Right lung (tissue), 5 donors: ENCODE measurements around the gene ADRB2. TPM values are rescaled to one million over a fixed set of nuclear protein-coding genes. Genes with fewer than 3 reads are reported as not detected.

Source experiments
- DNase-seq, 2 donors: peaks; one replicate each; pipeline ENCODE4 v3.0.0-alpha.2; 2013
- polyA plus RNA-seq, 5 donors: library from polyadenylated mRNA; unstranded; fragments of 120-200 nt; gene quantifications; one replicate each; pipeline versions ENCODE4 v1.2.1 to v1.2.3, GENCODE V29; 2013; ENCODE audit warnings: inconsistent platforms in 1 of 5, low replicate concordance in 1 of 5; ENCODE audit not compliant: insufficient read length in 5 of 5, insufficient read depth in 1 of 5

ADRB2 gene
- polyA plus RNA-seq, 5 donors = 0.94 to 1.7 (median 1.6) TPM

- no peak for DNase-seq
Observed at GRCh38 chr5:148804393-148804792, 22.0 kb upstream of the ADRB2 start.

- no peak for DNase-seq
Observed at GRCh38 chr5:148805326-148806290, 20.8 kb upstream of the ADRB2 start.

- DNase-seq = no peak
Observed at GRCh38 chr5:148806520-148806931, 19.9 kb upstream of the ADRB2 start.

- peak in 1 of 2 donors; percentile 37 for DNase-seq
Observed at GRCh38 chr5:148807851-148808250, 18.6 kb upstream of the ADRB2 start.

- DNase-seq = no peak
Observed at GRCh38 chr5:148808864-148809642, 17.4 kb upstream of the ADRB2 start.

GRCh38 chr5:148809781-148810524, 16.5 kb upstream of the ADRB2 start:
- DNase-seq = no peak

GRCh38 chr5:148810823-148811222, 15.6 kb upstream of the ADRB2 start:
- DNase-seq = no peak

GRCh38 chr5:148811756-148812155, 14.7 kb upstream of the ADRB2 start:
- DNase-seq = no peak

- no peak for DNase-seq
Observed at GRCh38 chr5:148815086-148815485, 11.3 kb upstream of the ADRB2 start.

- DNase-seq = no peak
Observed at GRCh38 chr5:148815578-148815977, 10.8 kb upstream of the ADRB2 start.

GRCh38 chr5:148816357-148816756, 10.1 kb upstream of the ADRB2 start:
- no peak for DNase-seq

- DNase-seq = peak; percentile 66 to 81
Observed at GRCh38 chr5:148816782-148817181, 9.6 kb upstream of the ADRB2 start.

- no peak for DNase-seq
Observed at GRCh38 chr5:148817606-148818005, 8.8 kb upstream of the ADRB2 start.

- DNase-seq = no peak
Observed at GRCh38 chr5:148820461-148821395, 5.7 kb upstream of the ADRB2 start.

GRCh38 chr5:148823871-148824270, 2.5 kb upstream of the ADRB2 start:
- DNase-seq = no peak

GRCh38 chr5:148825716-148826052, 727 bp upstream of the ADRB2 start:
- DNase-seq = no peak

GRCh38 chr5:148826739-148827070, 294 bp downstream of the ADRB2 start:
- peak in 1 of 2 donors; percentile 51 for DNase-seq

GRCh38 chr5:148827723-148828122, 1.3 kb downstream of the ADRB2 start:
- DNase-seq = no peak

GRCh38 chr5:148828511-148829247, 2.3 kb downstream of the ADRB2 start:
- DNase-seq = no peak

GRCh38 chr5:148829248-148829594, 2.8 kb downstream of the ADRB2 start:
- no peak for DNase-seq
